Endothelial cell of umbilical vein (primary cell): ENCODE measurements around the gene ANKDD1B. TPM values are rescaled to one million over a fixed set of nuclear protein-coding genes. Genes with fewer than 3 reads are reported as not detected.

Source experiments
- BruUV-seq: library from RNA; stranded (reverse); fragments of 400-500 nt; replicated peaks from 2 replicates; lab custom pipeline; 2021; lab: Mats Ljungman, UMichigan
- CTCF ChIA-PET: fragments of 300-600, 350-600 bp; sonication (Branson Sonifier 250); formaldehyde crosslinking; loops from one replicate; lab custom pipeline; 2021; ENCODE audit warnings: antibody characterized with exemption, inconsistent platforms; lab: Charles Lee
- POLR2A ChIA-PET: fragments of 300-600, 350-600 bp; sonication (Branson Sonifier 250); formaldehyde crosslinking; loops from one replicate; lab custom pipeline; 2021; ENCODE audit warnings: antibody characterized with exemption, inconsistent platforms; lab: Charles Lee
- DNase-seq: peaks from one replicate; pipeline ENCODE4 v3.0.0-alpha.2; 2011; ENCODE audit warnings: low read depth, low spot score
- FAIRE-seq: peaks from 2 replicates; lab custom pipeline; 2011; peaks lifted over from hg19 to GRCh38; lab: Jason Lieb, UNC
- H2AFZ ChIP-seq: 2 replicates; pipeline ENCODE4 v1.6.0; 2012; ENCODE audit warnings: low read depth, low read length, control low read depth, inconsistent platforms
- H3K27ac ChIP-seq: 2 replicates; pipeline ENCODE4 v1.5.1; 2011; ENCODE audit warnings: low read depth, mild to moderate bottlenecking, control low read depth, low read length, moderate library complexity; ENCODE audit not compliant: insufficient read depth
- H3K27me3 ChIP-seq, 2 experiments: 2 replicates each; pipeline versions ENCODE4 v1.6.0 to v1.6.1; 2011; ENCODE audit warnings: low read length in 2 of 2, mixed read lengths in 1 of 2; ENCODE audit not compliant: control insufficient read depth in 2 of 2, insufficient read depth in 2 of 2
- H3K36me3 ChIP-seq, 2 experiments: 2 replicates in 1 of 2; 3 replicates in 1 of 2; pipeline ENCODE4 v1.5.1; 2011; ENCODE audit warnings: low read length in 2 of 2, mild to moderate bottlenecking in 1 of 2, moderate library complexity in 1 of 2; ENCODE audit not compliant: control insufficient read depth in 2 of 2, insufficient read depth in 2 of 2; ENCODE audit errors: extremely low read depth in 1 of 2
- H3K4me1 ChIP-seq: 3 replicates; pipeline ENCODE4 v1.5.1; 2011; ENCODE audit warnings: mild to moderate bottlenecking, low read length; ENCODE audit not compliant: control insufficient read depth, insufficient read depth; ENCODE audit errors: extremely low read depth
- H3K4me2 ChIP-seq: 2 replicates; pipeline ENCODE4 v1.6.1; 2011; ENCODE audit warnings: low read length, control low read depth, mixed read lengths; ENCODE audit not compliant: insufficient read depth
- H3K4me3 ChIP-seq, 3 experiments: fragments of 200-600 bp in 1 of 3; sonication (generic), shearing (Covaris generic) in 1 of 3; replicated peaks in 1 of 3; 2 replicates each; pipeline ENCODE4 v1.5.1; 2011 to 2016; ENCODE audit warnings: control low read depth in 3 of 3, low read length in 3 of 3, mild to moderate bottlenecking in 2 of 3, inconsistent platforms in 1 of 3, low read depth in 1 of 3, moderate library complexity in 1 of 3; ENCODE audit not compliant: insufficient read depth in 1 of 3
- H3K79me2 ChIP-seq: 2 replicates; pipeline ENCODE4 v1.6.0; 2012; ENCODE audit warnings: low read length, inconsistent platforms; ENCODE audit not compliant: control insufficient read depth, insufficient read depth
- H3K9ac ChIP-seq: replicated peaks from 2 replicates; pipeline ENCODE3; 2011; ENCODE audit warnings: low read length, control low read depth; ENCODE audit not compliant: insufficient read depth; ENCODE audit errors: extremely low read depth
- H3K9me1 ChIP-seq: replicated peaks from 3 replicates; pipeline ENCODE4 v1.6.0; 2011; ENCODE audit warnings: mild to moderate bottlenecking, low read length; ENCODE audit not compliant: control insufficient read depth, insufficient read depth; ENCODE audit errors: extremely low read depth
- H3K9me3 ChIP-seq: replicated peaks from 2 replicates; pipeline ENCODE4 v1.5.1; 2012; ENCODE audit warnings: low read length, inconsistent platforms; ENCODE audit not compliant: control insufficient read depth, insufficient read depth
- H4K20me1 ChIP-seq: replicated peaks from 2 replicates; pipeline ENCODE3; 2011; ENCODE audit warnings: mild to moderate bottlenecking, low read length; ENCODE audit not compliant: control insufficient read depth, insufficient read depth; ENCODE audit errors: extremely low read depth
- CTCF ChIP-seq, 2 donors: IDR thresholded peaks; 1 replicate in 1 of 2; 2 replicates in 1 of 2; pipeline ENCODE4 v1.5.1; 2011; ENCODE audit warnings: low read length in 2 of 2, mild to moderate bottlenecking in 2 of 2, moderate library complexity in 2 of 2, control low read depth in 1 of 2, inconsistent platforms in 1 of 2, low read depth in 1 of 2; ENCODE audit not compliant: insufficient read depth in 1 of 2; ENCODE audit errors: extremely low read depth in 1 of 2
- EZH2 ChIP-seq: IDR thresholded peaks from 2 replicates; pipeline ENCODE4 v1.6.1; 2012; ENCODE audit warnings: borderline replicate concordance, low read depth, mild to moderate bottlenecking, moderate library complexity, low read length, inconsistent platforms; ENCODE audit not compliant: severe bottlenecking
- FOS ChIP-seq: IDR thresholded peaks from 2 replicates; pipeline ENCODE4 v1.6.1; 2011; ENCODE audit warnings: mild to moderate bottlenecking, low read length, moderate library complexity, borderline replicate concordance; ENCODE audit not compliant: insufficient read depth
- GATA2 ChIP-seq: IDR thresholded peaks from 2 replicates; pipeline ENCODE4 v1.7.0; 2011; ENCODE audit warnings: low read depth, mild to moderate bottlenecking, moderate library complexity, mixed read lengths, low read length; ENCODE audit not compliant: insufficient read length, insufficient read depth
- JUN ChIP-seq: IDR thresholded peaks from 2 replicates; pipeline ENCODE4 v1.6.1; 2011; ENCODE audit warnings: borderline replicate concordance, low read depth; ENCODE audit not compliant: insufficient read length, insufficient read depth
- MYC ChIP-seq: IDR thresholded peaks from one replicate; pipeline ENCODE4 v1.6.1; 2011; ENCODE audit warnings: mild to moderate bottlenecking, low read depth, low read length
- POLR2A ChIP-seq: IDR thresholded peaks from 2 replicates; pipeline ENCODE4 v1.6.1; 2012; ENCODE audit warnings: low read depth, mild to moderate bottlenecking, control low read depth, low read length
- POLR2AphosphoS5 ChIP-seq: IDR thresholded peaks from 2 replicates; pipeline ENCODE4 v1.6.1; 2012; ENCODE audit warnings: low read depth, mild to moderate bottlenecking, control low read depth, low read length, moderate library complexity; ENCODE audit not compliant: insufficient read depth
- dilution Hi-C: fragments of 300-500 bp; cut with MboI; formaldehyde crosslinking; loops from one replicate; pipeline ENCODE4 v1.15.0; 2019; ENCODE audit warnings: low sequenced_read_pairs; ENCODE audit not compliant: extremely low pct_ligation_motif_present
- intact Hi-C: fragments of 100-400 bp; cut with micrococcal nuclease; formaldehyde crosslinking; loops from one replicate; pipeline ENCODE4 v1.10.0; 2022
- polyA plus RNA-seq, 4 experiments: library from polyadenylated mRNA; depleted of rRNA in 3 of 4; stranded (reverse) in 3 of 4; unstranded in 1 of 4; fragments of >200 nt; gene quantifications; 2 replicates each; pipeline versions ENCODE4 v1.2.1 to v1.2.3, GENCODE V29; 2011 to 2012; ENCODE audit warnings: missing spikeins in 1 of 4
- total RNA-seq: library from RNA; stranded (reverse); gene quantifications from 2 replicates; pipeline ENCODE4 v1.2.3, GENCODE V29; 2021
- TF ChIP-seq, protein P1 (sequence below): IDR thresholded peaks from 2 replicates; pipeline ENCODE4 v1.6.1; 2011; ENCODE audit not compliant: insufficient read depth, insufficient read length

ANKDD1B gene
- total and polyA plus RNA-seq, 2 donors (not counting 3 experiments of a cell fraction or from before 2014, with no cell fraction given) = 0.15 to 0.71 TPM

GRCh38 chr5:75706775-75707174 lies 95.5 kb downstream of the ANKDD1B start:
- no peaks in the 10 kb centered on the region for H3K9me3 ChIP-seq
- no peaks in the 10 kb centered on the region for H3K27me3 ChIP-seq
- no peak overlapping the region for H2AFZ ChIP-seq
- FAIRE-seq (no peak), DNase-seq (no peak)
- dilution Hi-C loops = no loop called here
- no peak overlapping the region for H3K9ac ChIP-seq
- H3K27ac ChIP-seq = no peak overlapping the region
- H3K9me1 ChIP-seq = no peaks in the 10 kb centered on the region
- H3K4me2 ChIP-seq = no peak overlapping the region
- H3K4me1 ChIP-seq = no peaks in the 10 kb centered on the region
- CTCF ChIA-PET = interaction anchor here (1.0 kb wide), 1 partner anchor 11 kb away, joined by 3 read pairs; the partner anchor contains the start of gene POC5
- POLR2A ChIA-PET = no interaction called here
- BruUV-seq = no TSS peak
- H4K20me1 ChIP-seq = no peaks in the 10 kb centered on the region
- intact Hi-C loops = no loop called here
- H3K4me3 ChIP-seq = no peak overlapping the region
- peaks cover 3% of the 10 kb centered on the region for H3K79me2 ChIP-seq
- no peak for TF ChIP-seq EZH2
- TF ChIP-seq, protein P1, sequence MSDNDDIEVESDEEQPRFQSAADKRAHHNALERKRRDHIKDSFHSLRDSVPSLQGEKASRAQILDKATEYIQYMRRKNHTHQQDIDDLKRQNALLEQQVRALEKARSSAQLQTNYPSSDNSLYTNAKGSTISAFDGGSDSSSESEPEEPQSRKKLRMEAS = no peak
- no peak for TF ChIP-seq POLR2AphosphoS5
- TF ChIP-seq JUN = no peak
- no peak for TF ChIP-seq GATA2
- no peak for TF ChIP-seq CTCF (IDR thresholded peaks at IDR 0.05; ENCODE audit: extremely low read depth in 1 of 2, insufficient read depth in 1 of 2, low read depth in 1 of 2, low read length in 2 of 2)
- no peak for TF ChIP-seq FOS
- TF ChIP-seq MYC = no peak
- no peak for TF ChIP-seq POLR2A
- peaks cover 2 to 6% of the 10 kb centered on the region in 2 experiments for H3K36me3 ChIP-seq
